Kidney (tissue), 14 donors: ENCODE data around the gene NPC2. TPM values are rescaled to one million over a fixed set of nuclear protein-coding genes. Genes with fewer than 3 reads are reported as not detected.
A peak's percentile ranks its signal among the peaks of the same experiment; 100 is the strongest.

Experiments
- DNase-seq, 5 donors: peaks; one replicate each; pipeline ENCODE4 v3.0.0-alpha.2; 2013 to 2020
- FAIRE-seq: peaks from 2 replicates; lab custom pipeline; 2012; peaks lifted over from hg19 to GRCh38; lab: Jason Lieb, UNC
- H3K27ac ChIP-seq, 2 donors: one replicate each; pipeline ENCODE4 v1.7.0; 2013; ENCODE audit warnings: low read depth in 2 of 2, low read length in 2 of 2, inconsistent platforms in 1 of 2
- H3K27me3 ChIP-seq: one replicate; pipeline ENCODE4 v1.7.1; 2013; ENCODE audit warnings: low read length, inconsistent platforms; ENCODE audit not compliant: control insufficient read depth, insufficient read depth
- H3K36me3 ChIP-seq, 3 donors: one replicate each; pipeline versions ENCODE4 v1.7.0 to v1.7.1; 2013; ENCODE audit warnings: low read length in 3 of 3, control low read depth in 1 of 3, inconsistent platforms in 1 of 3; ENCODE audit not compliant: insufficient read depth in 3 of 3, control insufficient read depth in 2 of 3
- H3K4me1 ChIP-seq, 3 donors: one replicate each; pipeline versions ENCODE4 v1.7.0 to v1.7.1; 2013; ENCODE audit warnings: low read length in 3 of 3, inconsistent platforms in 1 of 3, low read depth in 1 of 3; ENCODE audit not compliant: control insufficient read depth in 2 of 3, insufficient read depth in 2 of 3
- H3K4me3 ChIP-seq, 3 donors: one replicate each; pipeline versions ENCODE4 v1.7.0 to v1.8.1; 2013; ENCODE audit warnings: low read length in 3 of 3, control low read depth in 1 of 3, inconsistent platforms in 1 of 3
- H3K9ac ChIP-seq, 3 donors: one replicate each; pipeline versions ENCODE4 v1.7.0 to v1.7.1; 2013; ENCODE audit warnings: low read length in 3 of 3, control low read depth in 1 of 3, inconsistent platforms in 1 of 3
- H3K9me3 ChIP-seq, 3 donors: one replicate each; pipeline versions ENCODE4 v1.7.0 to v1.7.1; 2013; ENCODE audit warnings: low read length in 3 of 3, control low read depth in 1 of 3, inconsistent platforms in 1 of 3; ENCODE audit not compliant: control insufficient read depth in 2 of 3, insufficient read depth in 1 of 3
- CTCF ChIP-seq: IDR thresholded peaks from 3 replicates; pipeline ENCODE4 v1.5.1; 2012; ENCODE audit warnings: mild to moderate bottlenecking, moderate library complexity, borderline replicate concordance; ENCODE audit not compliant: insufficient read depth; ENCODE audit errors: extremely low read depth
- intact Hi-C: fragments of 100-400 bp; cut with DNase I; formaldehyde crosslinking; loops from one replicate; pipeline ENCODE4 v1.11.1; 2022
- polyA plus RNA-seq: library from polyadenylated mRNA; stranded (reverse); fragments of 350-450 nt; fragmentation: Illumina TruSeq; extraction: RNeasy Lipid Tissue Mini Kit (QIAGEN cat#74804); gene quantifications from one replicate; pipeline ENCODE4 v1.2.3, GENCODE V29; 2014; ENCODE audit warnings: low read depth, low replicate concordance; ENCODE audit not compliant: insufficient read depth
- total RNA-seq: library from RNA; stranded (reverse); fragmentation: NEBNext Ultra II Directional; extraction: Animal tissue kit (Norgen Biotek cat#: 25700); gene quantifications from one replicate; pipeline ENCODE4 v1.2.1, GENCODE V29; 2021
- donor health status: control.
- donor health status: control.
- donor health status: control.
- donor health status: control.
- donor health status: control.
- donor health status: DM: yes; HTN: yes; CAD: no.
- donor health status: Normal renal cell carcinoma (clear cell type).

NPC2 gene
- total and polyA plus RNA-seq, 2 donors from 2014 or later, result 217 to 435 TPM

- peak within 1 kb of the TSS; percentile 94 to 96 (median 94) for H3K4me3 ChIP-seq
- peak within 1 kb of the TSS; percentile 86 to 95 (median 89) for H3K9ac ChIP-seq
- TF ChIP-seq CTCF, result no peak
- peak within 1 kb of the TSS; percentile 96 to 97 for H3K27ac ChIP-seq
- no peaks in the 10 kb centered on the region for H3K9me3 ChIP-seq
- intact Hi-C loops, result no loop called here
- no peaks in the 10 kb centered on the region for H3K27me3 ChIP-seq
- peaks cover 2 to 11% (median 6%) of the 10 kb centered on the region in 3 donors for H3K4me1 ChIP-seq
- DNase-seq (peak; percentile 100), FAIRE-seq (peak; percentile 15)
- no peaks in the 10 kb centered on the region for H3K36me3 ChIP-seq
Measured at GRCh38 chr14:74493343-74494261, 497 bp upstream of the NPC2 start, which contains the start of gene ISCA2. Gene ISCA2 (plus strand): TSS chr14:74493765. CDS start chr14:74493775, 10 bp downstream.

DNA sequence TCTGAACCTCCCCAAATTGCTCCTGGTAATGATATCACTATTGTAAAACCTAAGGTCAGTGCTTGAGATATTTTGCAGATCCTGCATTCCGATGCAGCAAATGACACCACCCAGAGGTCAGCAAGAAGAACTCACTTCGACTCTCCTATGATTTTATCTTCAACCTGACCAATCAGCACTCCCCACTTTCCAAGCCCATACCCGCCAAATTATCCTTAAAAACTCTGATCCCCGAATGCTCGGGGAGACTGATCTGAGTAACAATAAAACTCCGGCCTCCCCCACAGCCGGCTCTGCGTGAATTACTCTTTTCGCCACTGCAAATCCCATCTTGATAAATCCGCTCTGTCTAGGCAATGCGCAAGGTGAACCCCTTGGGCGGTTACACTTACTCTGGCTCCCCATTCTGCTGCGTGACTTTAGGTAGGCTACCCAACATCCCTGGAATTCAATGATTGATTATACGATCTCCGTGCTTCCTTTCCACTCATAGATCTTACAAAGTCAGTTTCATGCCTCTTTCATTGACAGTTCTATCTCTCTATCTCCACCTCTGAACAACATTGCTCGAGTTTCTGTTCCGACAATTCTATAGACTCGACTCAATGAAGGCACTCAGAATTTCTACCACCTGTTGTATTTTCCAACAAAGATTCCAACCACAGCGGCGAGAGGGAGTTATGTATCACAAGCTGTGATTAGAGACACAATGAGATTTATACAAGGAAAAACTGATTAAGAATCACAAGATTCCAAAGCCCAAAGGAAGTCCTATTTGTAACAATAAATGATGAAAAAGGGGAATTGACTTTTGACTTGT is 939 bp downstream of the NPC2 start:
- FAIRE-seq, result no peak
- Histone ChIP-seq H3K4me3 (peak overlapping the region; percentile 65 to 96 (median 78)), H3K9ac (peak overlapping the region; percentile 60 to 93 (median 65)), H3K27me3 (no peaks in the 10 kb centered on the region), H3K27ac (peak overlapping the region; percentile 96 to 97), H3K4me1 (peaks cover 2 to 11% (median 6%) of the 10 kb centered on the region in 3 donors), H3K9me3 (no peaks in the 10 kb centered on the region), H3K36me3 (no peaks in the 10 kb centered on the region)
- intact Hi-C loops, result no loop called here
- DNase-seq, result peak in 3 of 5 donors; percentile 46 to 59 (median 54)
- TF ChIP-seq CTCF, result peak; percentile 20

GRCh38 chr14:74490486-74490885 is 2.6 kb downstream of the NPC2 start:
- intact Hi-C loops, result no loop called here
- no peak for TF ChIP-seq CTCF
- no peaks in the 10 kb centered on the region for H3K9me3 ChIP-seq
- no peaks in the 10 kb centered on the region for H3K27me3 ChIP-seq
- no peak for DNase-seq
- peaks cover 0 to 4% (median 0%) of the 10 kb centered on the region in 3 donors for H3K36me3 ChIP-seq
- no peak overlapping the region for H3K27ac ChIP-seq
- no peak for FAIRE-seq
- peaks cover 2 to 11% (median 6%) of the 10 kb centered on the region in 3 donors for H3K4me1 ChIP-seq
- H3K9ac ChIP-seq, result no peak overlapping the region
- H3K4me3 ChIP-seq, result no peak overlapping the region
